Activated CD4-positive, alpha-beta memory T cell treated with anti-CD3 and anti-CD28 coated beads, Interleukin-2, amount 10 ng/mL, durations not matched to agents 7 days and 5 days (primary cell): ENCODE results near the gene HNRNPA1L2. TPM values are rescaled to one million over a fixed set of nuclear protein-coding genes. Genes with fewer than 3 reads are reported as not detected.

Experiments
- total RNA-seq, 2 experiments: library from RNA; stranded (reverse); gene quantifications; one replicate each; pipeline ENCODE4 v1.2.3, GENCODE V29; 2021

The HNRNPA1L2 gene
- total RNA-seq, 2 experiments from 2014 or later = 8.9 to 9.3 TPM

Other genes starting within 250 kb of the HNRNPA1L2 start
- gene THSD1, start 236.3 kb upstream of the HNRNPA1L2 start, total RNA-seq = under 1 TPM; 0.23 to 0.28 TPM
- 10 to 100 TPM; 41.8 to 43.4 TPM for gene VPS36, start 191.8 kb upstream of the HNRNPA1L2 start, total RNA-seq
- 10 to 100 TPM; 81.8 to 83.7 TPM for gene CKAP2, start 187.0 kb upstream of the HNRNPA1L2 start, total RNA-seq
- gene SUGT1, start 10.4 kb downstream of the HNRNPA1L2 start, total RNA-seq = 10 to 100 TPM; 50.1 to 51.7 TPM
- not detected for gene CNMD, start 97.4 kb downstream of the HNRNPA1L2 start, total RNA-seq
- gene PCDH8, start 206.2 kb downstream of the HNRNPA1L2 start, total RNA-seq = not detected